Cardiac fibroblast (primary cell): ENCODE data around the gene CYGB.

ENCODE experiments used
- DNase-seq, 2 donors: peaks; one replicate each; pipeline versions ENCODE4 v3.0.0 to v3.0.0-alpha.2; 2010; ENCODE audit warnings: low read depth in 2 of 2
- H3K4me3 ChIP-seq, 2 donors: replicated peaks in 1 of 2; 1 replicate in 1 of 2; 2 replicates in 1 of 2; pipeline ENCODE4 v1.5.1; 2011; ENCODE audit warnings: low read depth in 2 of 2, low read length in 2 of 2, mild to moderate bottlenecking in 2 of 2, moderate library complexity in 1 of 2
- CTCF ChIP-seq: IDR thresholded peaks from one replicate; pipeline ENCODE4 v1.5.1; 2011; ENCODE audit warnings: low read depth, mild to moderate bottlenecking, low read length, inconsistent platforms

Gene CYGB

GRCh38 chr17:76557368-76558197 is 20.1 kb upstream of the CYGB start:
- peak; percentile 98 for DNase-seq
- H3K4me3 ChIP-seq, result peak overlapping the region; percentile 91 to 93
- TF ChIP-seq CTCF, result peak; percentile 72

DNA sequence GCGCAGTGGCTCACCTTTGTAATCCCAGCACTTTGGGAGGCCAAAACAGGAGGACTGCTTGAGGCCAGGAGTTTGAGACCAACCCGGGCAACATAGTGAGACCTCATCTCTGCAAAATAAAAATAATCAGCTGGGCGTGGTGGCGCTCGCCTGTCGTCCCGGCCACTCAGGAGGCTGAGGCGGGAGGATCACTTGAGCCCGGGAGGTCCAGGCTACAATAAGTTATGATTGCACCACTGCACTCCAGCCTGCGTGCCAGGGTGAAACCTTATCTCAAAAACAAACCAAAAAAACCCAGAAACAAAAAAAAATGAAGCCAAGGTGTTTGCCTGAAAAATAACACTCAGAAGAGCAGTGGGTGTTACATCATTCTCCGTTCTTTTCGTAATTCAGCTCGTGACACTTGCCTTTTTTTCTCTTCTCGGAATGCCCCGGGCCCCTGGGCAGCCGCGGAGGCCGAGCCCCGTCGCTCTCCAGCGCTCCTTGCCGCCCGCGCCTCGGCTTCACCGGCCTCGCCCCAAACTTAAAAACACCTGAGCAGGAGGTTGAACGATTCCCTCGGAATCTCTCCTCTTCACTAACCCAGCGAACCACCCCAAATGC is 19.4 kb upstream of the CYGB start:
- peak; percentile 70 to 80 for DNase-seq
- no peak for TF ChIP-seq CTCF

DNA sequence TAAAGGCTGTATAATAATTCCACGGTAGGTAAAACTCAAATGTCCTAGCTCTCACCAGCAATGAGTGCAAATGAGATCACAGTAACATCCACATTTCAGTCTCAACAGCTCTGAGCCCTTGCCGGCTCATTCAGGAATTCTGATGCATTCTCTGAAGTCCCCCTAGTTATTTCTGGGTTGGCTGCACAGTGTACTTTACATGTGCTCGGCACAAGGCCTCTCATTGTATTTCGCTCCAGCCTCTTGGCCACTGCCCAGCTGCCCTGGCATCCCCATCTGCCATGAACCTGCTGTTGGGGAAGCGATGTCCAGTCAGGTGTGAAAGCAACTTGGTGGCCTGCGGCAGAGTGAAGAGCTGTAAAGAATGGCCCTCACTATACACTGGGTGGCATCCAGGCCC is 16.6 kb upstream of the CYGB start:
- no peak for DNase-seq
- H3K4me3 ChIP-seq, result no peak overlapping the region
- no peak for TF ChIP-seq CTCF

More for the DNA sequence above, 19.4 kb upstream of the CYGB start:
- peak overlapping the region; percentile 91 to 93 for H3K4me3 ChIP-seq

DNA sequence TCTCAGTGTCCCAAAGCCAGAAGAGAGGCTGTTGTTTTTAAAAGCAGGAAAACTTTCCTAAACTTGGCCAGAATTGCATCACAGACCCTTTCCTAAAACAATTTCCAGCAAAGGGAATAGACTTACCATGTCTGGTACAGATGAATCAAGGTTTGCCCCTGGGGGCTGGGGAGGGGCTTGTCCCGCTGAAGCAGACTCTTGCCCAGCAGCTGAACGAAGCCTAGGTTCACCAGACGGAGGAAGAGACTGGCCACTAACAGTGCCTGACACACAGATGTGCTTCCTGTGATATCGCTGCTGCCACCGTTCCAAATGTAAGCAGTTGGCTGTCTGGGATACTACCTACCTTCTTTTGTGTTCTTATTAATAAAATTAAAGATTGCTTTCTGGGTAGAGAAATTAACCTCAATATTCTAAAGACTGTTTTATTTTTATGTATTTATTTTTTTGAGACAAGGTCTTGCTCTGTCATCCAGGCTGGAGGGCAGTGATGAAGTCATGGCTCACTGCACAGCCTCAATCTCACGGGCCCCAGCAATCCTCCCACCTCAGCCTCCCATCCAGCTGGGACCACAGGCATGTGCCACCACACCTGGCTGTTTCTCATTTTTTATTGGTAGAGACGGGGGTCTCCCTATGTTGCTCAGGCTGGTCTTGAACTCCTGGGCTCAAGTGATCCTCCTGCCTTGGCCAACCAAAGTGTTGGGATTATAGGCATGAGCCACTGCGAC is 15.8 kb upstream of the CYGB start:
- no peak overlapping the region for H3K4me3 ChIP-seq
- no peak for TF ChIP-seq CTCF
- DNase-seq, result no peak

DNA sequence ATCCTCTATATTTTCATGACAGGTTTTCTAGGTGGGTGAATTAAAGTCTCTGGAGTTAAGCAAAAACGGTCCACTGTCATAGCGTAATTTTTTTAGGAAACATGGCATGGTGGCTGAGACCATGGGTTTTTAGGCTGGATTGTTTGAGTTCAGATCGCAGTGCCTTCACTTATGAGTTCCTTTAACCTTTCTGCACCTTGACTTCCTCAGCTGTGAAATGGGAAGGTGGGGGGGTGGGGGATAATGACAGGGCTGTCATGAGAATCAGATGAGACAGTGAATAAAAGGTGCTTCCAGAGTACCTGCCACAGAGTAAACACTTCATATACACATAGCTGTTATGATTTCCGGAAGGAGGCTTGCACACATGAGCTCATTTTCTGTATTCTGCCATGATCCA is 14.2 kb upstream of the CYGB start:
- no peak for TF ChIP-seq CTCF
- no peak overlapping the region for H3K4me3 ChIP-seq
- no peak for DNase-seq

DNA sequence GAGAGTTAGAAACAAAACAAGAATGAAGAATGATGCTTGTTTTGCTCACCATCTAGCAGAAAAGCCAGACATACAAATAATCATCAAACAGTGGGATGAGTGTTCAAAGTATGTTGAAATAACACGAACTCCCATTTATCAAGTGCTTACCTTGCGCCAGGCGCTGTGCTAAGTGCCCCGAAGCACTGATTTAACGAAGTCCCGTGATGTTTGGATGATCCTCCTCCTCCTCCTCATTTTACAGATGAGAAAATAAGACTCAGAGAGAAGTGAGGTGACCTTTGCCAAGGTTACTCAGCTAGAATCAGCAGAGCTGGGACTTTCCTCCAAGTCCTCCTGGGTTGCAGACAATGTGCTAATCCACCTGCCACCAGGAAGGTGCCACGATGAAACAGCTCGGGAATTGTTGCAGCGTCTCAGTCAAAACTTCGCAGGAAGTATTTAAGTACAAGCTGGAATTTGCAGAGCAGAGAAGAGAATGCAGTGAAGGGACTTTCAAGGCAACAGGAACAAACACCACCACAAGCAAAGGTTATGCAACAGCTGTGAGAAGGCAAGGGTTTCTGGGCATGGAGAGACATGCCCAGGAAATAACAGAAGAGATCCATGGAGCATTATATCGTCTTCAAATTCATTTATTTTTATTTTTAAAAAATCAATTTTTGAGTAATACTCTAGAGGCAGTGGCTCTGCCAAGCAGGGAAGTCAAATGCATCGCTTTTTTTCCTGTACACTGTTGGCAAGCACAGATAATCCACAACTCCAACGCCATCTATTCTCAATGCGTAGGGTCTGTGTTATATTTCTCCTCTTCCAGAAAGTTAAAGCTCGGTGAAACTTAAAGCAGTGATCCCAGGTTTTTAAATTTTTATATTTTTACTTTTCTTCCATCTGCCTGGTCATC is 13.5 kb upstream of the CYGB start:
- no peak for TF ChIP-seq CTCF
- no peak overlapping the region for H3K4me3 ChIP-seq
- peak; percentile 68 to 76 for DNase-seq
